HG02759 (cell line): ENCODE measurements around the gene NFE2L3.
A peak's percentile ranks its signal among the peaks of the same experiment; 100 is the strongest.
"Not testable (repeated sequence)": the region's sequence is repeated elsewhere in the genome, so short reads cannot be mapped to it uniquely, and the experiment has no call there.

ENCODE experiments used
- ATAC-seq: cut with Tn5 transposase; IDR thresholded peaks from one replicate; pipeline ENCODE4 v1.9.1; 2021; ENCODE audit warnings: mild to moderate bottlenecking, moderate library complexity; ENCODE audit not compliant: unreplicated experiment

The NFE2L3 gene

DNA sequence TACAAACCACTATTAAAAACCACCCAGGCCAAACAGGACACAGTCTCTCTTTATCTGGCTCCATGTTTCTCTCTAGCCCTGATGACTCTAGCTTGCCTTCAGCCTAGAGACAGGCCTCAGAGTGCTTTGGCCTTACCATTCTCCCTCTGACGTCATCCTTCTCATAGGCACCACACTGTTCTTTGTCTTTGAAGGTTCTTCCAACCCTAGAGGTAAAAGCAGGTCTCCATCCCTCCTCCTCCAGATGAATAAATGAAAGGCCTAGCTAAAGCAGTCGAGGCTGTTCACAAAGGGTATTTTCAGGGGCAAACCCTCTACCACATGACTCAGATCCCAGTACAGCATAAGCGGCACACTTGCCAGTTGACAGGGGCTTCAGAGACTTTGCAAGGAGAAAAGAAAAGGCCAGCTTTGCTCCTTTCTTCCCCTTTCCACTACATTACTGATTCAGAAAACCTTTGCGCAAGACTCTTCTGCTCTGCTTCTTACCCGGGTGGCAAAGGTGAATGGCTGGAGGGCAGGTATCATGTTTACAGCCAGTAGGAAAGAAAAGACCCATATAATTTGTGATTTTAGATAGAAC is 14.8 kb downstream of the NFE2L3 start:
- ATAC-seq = peak; percentile 52

DNA sequence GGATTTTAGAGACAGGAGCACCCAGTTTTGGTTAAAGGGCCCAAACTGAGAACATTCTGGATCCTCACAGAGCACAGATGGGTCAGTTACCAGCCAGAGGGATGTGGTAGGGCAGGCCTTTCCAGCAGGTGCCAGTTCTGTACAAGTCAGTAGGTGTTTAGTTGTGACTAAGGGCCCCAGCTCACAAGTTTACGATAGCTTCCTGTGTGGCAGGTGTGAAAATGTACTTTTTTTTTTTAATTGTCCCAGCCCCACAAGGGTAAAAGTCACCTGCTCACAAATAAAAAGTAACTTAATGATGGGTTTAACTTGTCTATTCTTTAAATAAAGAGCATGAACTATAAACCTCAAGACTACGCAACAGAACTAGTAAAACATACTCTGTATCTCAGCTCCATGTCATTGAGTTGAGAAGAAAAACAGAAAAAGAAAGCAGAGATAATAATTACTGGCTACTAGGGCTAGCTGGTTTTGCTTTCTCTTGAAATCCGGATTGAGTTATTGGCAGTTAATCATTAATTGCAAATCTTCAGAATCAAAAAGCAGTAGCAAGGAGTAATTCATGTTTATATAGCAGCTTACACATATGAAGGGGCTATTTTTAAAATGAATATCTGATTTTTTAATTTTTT is 15.4 kb downstream of the NFE2L3 start:
- peak; percentile 75 for ATAC-seq

DNA sequence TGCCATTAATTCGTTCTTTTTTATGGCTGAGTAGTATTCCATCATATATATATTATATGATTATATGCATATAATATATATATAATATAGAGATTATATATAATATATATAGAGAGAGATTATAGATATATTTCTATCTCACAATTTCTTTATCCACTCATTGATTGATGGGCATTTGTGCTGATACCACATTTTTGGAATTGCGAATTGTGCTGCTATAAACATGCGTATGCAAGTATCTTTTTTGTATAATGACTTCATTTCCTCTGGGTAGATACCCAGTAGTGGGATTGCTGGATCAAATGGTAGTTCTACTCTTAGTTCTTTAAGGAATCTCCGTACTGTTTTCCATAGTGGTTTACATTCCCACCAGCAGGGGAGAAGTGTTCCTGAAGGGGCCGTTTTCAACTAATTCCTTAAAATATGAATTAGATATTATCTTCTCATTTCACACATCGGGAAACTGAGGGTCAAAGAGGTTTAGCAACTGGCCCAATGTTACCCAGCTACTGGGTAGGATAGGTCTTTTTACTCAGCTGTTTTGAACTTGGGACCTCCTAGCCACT is 16.5 kb downstream of the NFE2L3 start:
- ATAC-seq = no peak

DNA sequence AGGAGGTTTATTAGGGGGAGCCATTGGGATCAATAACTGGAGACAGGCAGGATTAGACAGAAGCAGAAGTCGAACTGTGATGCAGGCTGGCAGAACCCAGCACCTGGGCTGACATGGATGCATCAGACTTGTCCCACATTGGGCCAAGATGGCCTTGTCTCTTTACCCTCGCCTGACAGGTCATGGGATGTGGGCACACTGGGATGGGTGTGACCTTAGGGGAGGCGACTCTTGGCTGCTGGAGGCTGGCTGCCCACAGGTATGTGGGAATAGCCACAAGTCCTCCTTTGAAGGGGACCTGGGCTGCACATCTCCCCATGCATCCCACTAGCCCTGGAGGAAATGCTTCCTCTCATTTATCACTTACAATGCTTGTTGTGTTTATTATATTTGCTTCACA is 17.3 kb downstream of the NFE2L3 start:
- ATAC-seq = no peak

DNA sequence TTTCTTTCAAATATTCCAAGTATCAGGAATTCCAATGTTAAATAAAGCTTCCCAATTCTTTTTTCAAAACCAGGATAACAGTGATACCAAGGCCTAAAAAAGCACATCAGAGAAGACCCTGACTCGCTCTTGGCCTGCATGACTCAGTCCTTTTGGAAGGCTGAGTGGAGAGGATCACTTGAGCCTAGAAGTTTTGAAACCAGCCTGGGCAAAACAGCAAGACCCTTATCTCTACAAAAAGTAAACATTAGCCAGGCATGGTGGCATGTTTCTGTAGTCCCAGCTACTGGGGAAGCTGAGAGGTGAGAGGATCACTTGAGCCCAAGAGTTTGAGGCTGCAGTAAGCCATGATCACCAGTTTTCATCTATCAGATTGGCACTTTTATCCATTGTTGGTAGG is 18.7 kb downstream of the NFE2L3 start:
- ATAC-seq = no peak

DNA sequence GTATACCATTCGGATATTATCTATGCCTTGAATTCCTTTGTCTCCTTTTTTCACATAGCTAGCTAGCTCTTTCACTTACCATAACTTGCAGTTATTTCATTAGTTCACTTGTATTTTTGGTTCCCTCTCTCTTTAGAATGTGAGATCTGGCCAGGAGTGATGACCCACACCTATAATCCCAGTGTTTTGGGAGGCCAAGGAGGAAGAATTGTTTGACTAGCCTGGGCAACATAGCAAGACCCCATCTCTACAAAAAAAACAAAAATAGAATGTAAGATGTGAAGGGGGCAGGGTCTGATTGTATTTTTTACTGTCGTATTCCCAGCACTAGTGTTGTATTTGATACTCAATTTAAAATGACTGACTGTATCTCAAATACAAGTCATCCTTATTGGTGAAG is 19.6 kb downstream of the NFE2L3 start:
- no peak for ATAC-seq

DNA sequence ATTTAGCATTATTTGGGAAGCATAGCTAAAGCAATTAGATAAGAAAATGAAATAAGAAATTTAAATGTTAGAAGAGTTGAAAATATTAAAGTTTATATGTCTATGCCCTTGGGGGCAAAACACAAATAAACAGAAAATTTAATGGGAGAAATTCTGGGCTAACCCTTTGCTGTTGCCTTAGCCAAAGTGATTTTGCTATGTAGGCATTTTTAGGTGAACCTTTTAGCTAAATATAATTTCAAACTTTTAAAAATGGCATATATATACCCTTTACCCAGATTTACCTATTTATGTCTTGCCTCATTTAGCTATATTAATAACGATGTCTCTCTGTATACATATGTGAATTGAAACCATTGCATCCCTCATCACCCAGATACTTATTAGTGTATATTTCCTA is 20.1 kb downstream of the NFE2L3 start:
- ATAC-seq = no peak

DNA sequence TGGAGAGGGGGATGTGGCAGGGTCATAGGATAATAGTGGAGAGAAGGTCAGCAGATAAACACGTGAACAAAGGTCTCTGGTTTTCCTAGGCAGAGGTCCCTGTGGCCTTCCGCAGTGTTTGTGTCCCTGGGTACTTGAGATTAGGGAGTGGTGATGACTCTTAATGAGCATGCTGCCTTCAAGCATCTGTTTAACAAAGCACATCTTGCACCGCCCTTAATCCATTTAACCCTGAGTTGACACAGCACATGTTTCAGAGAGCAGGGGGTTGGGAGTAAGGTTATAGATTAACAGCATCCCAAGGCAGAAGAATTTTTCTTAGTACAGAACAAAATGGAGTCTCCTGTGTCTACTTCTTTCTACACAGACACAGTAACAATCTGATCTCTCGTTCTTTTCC is 23.9 kb downstream of the NFE2L3 start:
- not testable (repeated sequence) for ATAC-seq

DNA sequence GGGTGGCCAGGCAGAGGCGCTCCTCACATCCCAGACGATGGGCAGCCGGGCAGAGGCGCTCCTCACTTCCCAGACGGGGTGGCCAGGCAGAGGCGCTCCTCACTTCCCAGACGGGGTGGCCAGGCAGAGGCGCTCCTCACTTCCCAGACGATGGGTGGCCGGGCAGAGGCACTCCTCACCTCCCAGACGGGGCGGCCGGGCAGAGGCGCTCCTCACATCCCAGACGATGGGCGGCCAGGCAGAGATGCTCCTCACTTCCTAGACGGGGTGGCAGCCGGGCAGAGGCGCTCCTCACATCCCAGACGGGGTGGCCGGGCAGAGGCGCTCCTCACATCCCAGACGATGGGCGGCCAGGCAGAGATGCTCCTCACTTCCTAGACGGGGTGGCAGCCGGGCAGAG is 24.7 kb downstream of the NFE2L3 start:
- not testable (repeated sequence) for ATAC-seq

DNA sequence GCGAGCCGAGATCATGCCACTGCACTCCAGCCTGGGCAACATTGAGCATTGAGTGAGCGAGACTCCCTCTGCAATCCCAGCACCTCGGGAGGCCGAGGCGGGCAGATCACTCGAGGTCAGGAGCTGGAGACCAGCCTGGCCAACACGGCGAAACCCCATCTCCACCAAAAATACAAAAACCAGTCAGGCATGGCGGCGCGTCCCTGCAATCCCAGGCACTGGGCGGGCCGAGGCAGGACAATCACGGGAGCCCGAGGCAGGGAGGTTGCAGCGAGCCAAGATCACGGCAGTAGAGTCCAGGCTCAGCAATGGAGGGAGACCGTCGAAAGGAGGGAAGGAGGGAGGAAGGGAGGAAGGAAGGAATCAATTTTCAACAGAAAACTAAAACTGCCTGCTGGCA is 25.3 kb downstream of the NFE2L3 start:
- not testable (repeated sequence) for ATAC-seq

DNA sequence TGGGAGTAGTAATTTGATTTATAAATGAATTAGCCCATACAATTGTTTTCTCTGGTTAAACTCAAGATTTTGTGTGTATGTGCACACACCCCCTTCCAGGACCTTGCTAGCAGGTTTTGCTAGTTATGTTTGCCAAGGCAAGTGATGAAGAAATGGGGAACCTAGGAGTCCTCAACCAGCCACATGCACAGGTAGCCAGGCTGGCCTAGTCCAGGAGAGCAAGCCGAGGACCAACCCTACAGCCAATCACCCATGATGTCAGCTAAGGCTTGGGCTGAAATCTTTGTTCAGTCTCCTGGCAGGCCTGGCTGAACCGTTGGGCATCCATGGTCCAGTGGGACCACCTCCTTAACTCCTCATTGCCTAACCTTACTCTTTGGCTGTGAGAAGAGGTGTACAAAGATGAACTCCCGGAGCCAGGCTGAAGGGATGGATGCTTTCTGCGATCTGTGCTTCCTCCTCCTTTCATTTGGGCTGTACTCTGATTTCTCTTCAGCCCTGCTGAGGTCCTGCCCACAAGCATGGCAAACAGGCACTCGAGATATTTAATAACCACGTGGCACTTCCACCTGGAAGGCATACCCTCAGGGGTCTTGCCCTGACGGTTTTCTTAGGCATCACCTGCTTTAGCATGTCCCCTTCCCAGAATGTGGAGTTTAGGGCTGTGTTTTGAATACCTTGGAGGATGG is 26.4 kb downstream of the NFE2L3 start:
- ATAC-seq = no peak

DNA sequence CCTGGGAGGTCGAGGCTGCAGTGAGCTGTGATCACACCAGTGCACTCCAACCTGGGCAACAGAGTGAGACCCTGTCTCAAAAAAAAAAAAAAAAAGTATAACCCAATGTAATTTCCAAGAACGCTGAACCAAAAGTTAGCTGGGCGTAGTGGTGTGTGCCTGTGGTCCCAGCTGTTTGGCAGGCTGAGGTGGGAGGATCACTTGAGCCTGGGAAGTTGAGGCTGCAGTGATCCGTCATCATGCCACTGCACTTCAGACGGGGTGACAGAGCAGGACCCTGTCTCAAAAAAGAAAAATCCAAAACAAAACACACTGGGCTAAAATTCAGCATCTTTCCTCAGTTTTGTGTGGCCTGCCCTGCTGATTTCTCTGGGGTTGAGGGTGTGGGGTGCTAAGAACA is 27.4 kb downstream of the NFE2L3 start:
- no peak for ATAC-seq

DNA sequence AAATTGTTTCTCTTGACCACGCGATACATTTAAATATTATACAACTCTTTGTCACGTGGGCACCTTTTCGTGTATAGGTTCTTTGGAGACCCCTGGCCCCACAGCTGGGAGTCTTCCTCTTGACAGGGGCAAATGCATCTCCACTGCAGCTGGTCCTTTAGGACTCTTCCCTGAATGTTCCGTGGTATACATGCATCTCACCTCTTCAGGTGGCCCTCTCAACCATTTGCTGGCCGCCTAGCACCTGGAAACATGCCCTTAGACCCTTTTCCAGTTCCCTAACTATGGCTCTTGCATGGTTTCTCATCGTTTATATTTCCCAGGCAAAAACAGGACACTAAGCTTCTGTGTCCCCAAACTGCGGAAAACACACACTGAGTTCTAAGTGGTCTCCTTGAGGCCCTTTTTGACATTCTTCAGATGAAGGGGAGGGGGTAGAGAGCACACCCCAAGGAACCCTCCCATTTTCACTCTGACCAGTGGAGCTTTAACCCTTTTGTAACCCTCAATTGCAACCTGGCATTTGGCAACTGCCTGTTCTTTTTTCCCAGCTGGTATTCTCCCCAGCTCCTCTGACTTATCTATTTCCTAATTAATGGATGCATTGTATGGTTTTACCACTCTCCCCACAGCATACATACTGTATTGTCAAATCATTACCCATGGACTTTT is 28.0 kb downstream of the NFE2L3 start:
- ATAC-seq = no peak

DNA sequence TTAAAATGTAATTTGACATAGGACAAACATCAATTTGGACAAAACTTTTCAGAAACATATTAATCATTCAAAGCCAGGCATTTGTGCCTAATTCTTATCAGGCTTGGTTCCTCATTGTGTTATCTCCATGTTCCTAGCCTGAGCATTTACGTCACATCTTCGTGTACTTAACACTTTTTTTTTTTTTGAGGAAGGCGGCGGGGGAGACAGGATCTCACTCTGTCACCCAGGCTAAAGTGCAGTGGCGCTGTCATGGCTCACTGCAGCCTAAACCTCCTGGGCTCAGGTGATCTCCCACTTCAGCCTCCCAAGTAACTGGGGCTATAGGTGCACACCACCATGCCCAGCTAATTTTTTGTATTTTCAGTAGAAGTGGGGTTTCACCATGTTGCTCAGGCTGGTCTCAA is 28.8 kb downstream of the NFE2L3 start:
- no peak for ATAC-seq

DNA sequence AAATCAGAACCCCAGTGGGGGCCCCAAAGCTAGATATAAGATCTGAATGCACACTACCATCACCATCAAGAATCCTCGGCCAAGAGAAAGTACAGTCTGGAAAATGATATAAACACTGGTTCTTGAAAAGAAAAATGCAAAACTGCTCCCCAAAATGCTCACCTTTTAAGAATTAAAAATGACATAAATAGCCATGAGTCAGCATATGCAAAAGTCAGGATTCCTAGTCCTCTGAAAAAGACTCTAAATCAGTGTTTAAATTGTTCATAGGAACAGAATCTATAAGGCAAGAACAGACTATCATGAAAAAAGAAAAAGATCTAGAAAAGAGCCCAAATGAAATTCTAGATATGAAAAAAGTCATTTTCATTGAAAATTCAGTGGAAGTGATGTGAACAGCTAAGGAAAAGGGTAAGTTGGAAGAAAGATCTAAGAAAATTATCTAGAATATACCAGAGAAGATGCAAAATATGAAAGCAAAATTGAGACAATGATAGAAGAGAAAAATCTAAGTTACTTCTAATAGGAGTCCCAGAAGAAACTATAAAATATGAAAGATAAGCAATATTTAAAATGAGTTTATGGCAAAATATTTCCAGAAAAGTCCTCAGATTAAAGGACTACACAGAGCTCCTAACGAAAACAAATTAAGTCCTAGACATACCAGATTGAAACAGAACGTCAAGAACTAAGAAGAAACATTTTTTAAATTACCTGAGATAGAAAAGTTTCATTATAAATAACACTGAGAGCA is 29.7 kb downstream of the NFE2L3 start:
- ATAC-seq = no peak

DNA sequence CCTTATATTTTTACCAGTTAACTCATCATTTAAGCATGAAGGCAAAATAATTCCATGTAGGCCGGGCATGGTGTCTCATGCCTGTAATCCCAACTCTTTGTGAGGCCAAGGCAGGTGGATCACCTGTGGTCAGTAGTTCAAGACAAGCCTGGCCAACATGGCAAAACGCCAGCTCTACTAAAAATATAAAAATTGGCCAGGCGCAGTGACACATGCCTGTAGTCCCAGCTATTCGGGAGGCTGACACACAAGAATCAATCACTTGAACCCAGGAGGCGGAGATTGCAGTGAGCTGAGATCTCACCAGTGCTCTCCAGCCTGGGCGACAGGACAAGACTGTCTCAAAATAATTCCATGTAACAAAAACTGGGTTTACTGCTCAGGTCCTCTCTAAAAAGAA is 30.3 kb downstream of the NFE2L3 start:
- ATAC-seq = no peak

DNA sequence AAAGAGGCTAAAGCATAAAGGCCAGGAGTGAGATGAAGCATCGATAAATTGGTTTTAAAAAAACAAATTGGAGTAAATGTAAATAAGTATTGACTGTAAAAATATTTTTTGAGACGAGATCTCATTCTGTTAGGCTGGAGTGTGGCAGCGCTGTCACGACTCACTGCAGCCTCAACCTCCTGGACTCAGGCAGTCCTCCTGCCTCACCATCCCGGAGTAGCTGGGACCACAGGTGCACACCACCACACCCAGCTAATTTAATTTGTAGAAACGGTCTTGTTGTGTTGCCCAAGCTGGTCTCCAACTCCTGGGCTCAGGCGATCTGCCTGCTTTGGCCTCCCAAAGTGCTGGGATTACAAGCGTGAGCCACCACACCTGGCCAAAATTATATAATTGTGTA is 30.7 kb downstream of the NFE2L3 start:
- no peak for ATAC-seq

DNA sequence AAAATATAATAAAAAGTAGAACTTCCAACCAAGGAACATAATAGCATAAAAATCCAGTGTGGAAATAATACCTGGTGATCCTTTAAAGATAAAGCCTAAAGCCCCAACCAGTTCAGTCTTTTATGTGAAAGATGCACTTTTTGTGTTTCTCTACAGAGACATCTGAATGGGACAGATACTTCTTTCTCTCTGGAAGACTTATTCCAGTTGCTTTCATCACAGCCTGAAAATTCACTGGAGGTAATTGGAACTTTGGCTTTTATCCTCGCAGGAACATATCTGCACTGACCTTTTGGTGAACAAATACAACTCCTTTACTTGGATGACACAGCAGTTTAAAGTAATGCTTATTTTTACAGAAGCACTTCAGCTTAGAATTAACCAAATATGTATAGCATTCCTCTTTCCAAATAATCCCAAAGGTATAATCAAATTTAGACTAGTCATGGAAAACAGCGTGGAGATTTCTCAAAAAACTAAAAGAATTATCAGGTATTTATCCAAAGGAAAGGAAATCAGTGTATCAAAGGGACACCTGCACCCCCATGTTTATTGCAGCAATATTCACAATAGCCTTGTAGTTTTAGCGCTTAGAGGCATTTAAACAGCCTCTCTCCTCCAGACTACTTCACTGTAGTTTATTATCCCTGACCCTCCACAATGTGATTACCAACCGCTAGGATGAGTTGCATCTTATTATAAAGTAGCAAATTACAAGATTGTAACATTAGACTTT is 31.7 kb downstream of the NFE2L3 start:
- no peak for ATAC-seq

DNA sequence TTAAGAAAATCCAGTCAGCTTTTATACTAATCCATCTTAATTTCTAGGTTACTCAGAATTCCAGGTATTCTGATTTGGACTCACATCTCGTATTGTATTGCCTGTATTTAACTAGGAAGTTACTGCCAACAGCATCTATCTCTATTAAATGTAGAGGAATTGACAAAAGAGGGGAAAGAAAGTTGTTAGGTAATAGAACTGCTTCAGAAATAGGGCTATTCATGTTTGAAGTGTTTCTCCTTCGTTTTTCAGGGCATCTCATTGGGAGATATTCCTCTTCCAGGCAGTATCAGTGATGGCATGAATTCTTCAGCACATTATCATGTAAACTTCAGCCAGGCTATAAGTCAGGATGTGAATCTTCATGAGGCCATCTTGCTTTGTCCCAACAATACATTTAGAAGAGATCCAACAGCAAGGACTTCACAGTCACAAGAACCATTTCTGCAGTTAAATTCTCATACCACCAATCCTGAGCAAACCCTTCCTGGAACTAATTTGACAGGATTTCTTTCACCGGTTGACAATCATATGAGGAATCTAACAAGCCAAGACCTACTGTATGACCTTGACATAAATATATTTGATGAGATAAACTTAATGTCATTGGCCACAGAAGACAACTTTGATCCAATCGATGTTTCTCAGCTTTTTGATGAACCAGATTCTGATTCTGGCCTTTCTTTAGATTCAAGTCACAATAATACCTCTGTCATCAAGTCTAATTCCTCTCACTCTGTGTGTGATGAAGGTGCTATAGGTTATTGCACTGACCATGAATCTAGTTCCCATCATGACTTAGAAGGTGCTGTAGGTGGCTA is 32.5 kb downstream of the NFE2L3 start:
- ATAC-seq = not testable (repeated sequence)
